ENCODE measurements around the gene XPR1.

- TF ChIP-seq POLR2A (IDR thresholded peaks at IDR 0.05; ENCODE audit: low read depth, low read length) (no peak), BCLAF1 (IDR thresholded peaks at IDR 0.05) (no peak), CTCF (IDR thresholded peaks at IDR 0.05 in 2 of 3, conservative IDR thresholded peaks at IDR 0.05 in 1 of 3; ENCODE audit: control insufficient read depth in 2 of 3, extremely low read depth in 1 of 3, insufficient read depth in 1 of 3, low read depth in 3 of 3, low read length in 3 of 3) (no peak), CHD2 (IDR thresholded peaks at IDR 0.05; ENCODE audit: borderline replicate concordance, low read depth, low read length) (no peak), MXI1 (IDR thresholded peaks at IDR 0.05; ENCODE audit: low read depth, low read length) (no peak), TAF1 (IDR thresholded peaks at IDR 0.05; ENCODE audit: borderline replicate concordance, low read depth, low read length) (no peak), CBX5 (IDR thresholded peaks at IDR 0.05; ENCODE audit: low read depth) (no peak)
These were observed 16.1 kb upstream of the XPR1 start for GRCh38 chr1:180615493-180616290.
